Body of pancreas (tissue), 4 donors: ENCODE results near the gene CFAP77.

Source experiments
- CTCF ChIP-seq, 7 experiments: fragments of 450-650 bp in 4 of 7; fragments of 200-600 bp in 3 of 7; sonication (generic) in 3 of 7; IDR thresholded peaks; one replicate each; pipeline ENCODE4 v1.5.1; 2016 to 2019; ENCODE audit warnings: antibody characterized with exemption in 7 of 7
- POLR2A ChIP-seq, 3 donors: fragments of 450-650 bp; IDR thresholded peaks; one replicate each; pipeline ENCODE4 v1.6.1; 2016; ENCODE audit warnings: antibody characterized with exemption in 3 of 3, mild to moderate bottlenecking in 2 of 3

- TF ChIP-seq CTCF (IDR thresholded peaks at IDR 0.05) (no peak), POLR2A (IDR thresholded peaks at IDR 0.05) (no peak)
These were observed 133.2 kb downstream of the CFAP77 start for GRCh38 chr9:132543251-132543650.
